Breast epithelium (tissue), 4 donors: ENCODE results near the gene MAP2K5. TPM values are rescaled to one million over a fixed set of nuclear protein-coding genes. Genes with fewer than 3 reads are reported as not detected.

Experiments used
- DNase-seq, 2 donors: peaks; one replicate each; pipeline ENCODE4 v3.0.0-alpha.2; 2019; ENCODE audit warnings: low spot score in 2 of 2
- H3K27ac ChIP-seq, 2 donors: fragments of 200-600 bp; sonication (generic) in 1 of 2; one replicate each; pipeline ENCODE4 v1.5.1; 2016 to 2019; ENCODE audit warnings: mild to moderate bottlenecking in 1 of 2
- H3K27me3 ChIP-seq, 2 donors: fragments of 200-600 bp; sonication (generic) in 1 of 2; one replicate each; pipeline versions ENCODE4 v1.5.1 to v1.6.0; 2017 to 2019; ENCODE audit warnings: control low read depth in 1 of 2, mild to moderate bottlenecking in 1 of 2
- H3K36me3 ChIP-seq: fragments of 200-600 bp; one replicate; pipeline ENCODE4 v1.5.1; 2019
- H3K4me1 ChIP-seq, 2 donors: fragments of 200-600 bp; sonication (generic); one replicate each; pipeline ENCODE4 v1.5.1; 2016 to 2019; ENCODE audit warnings: control low read depth in 1 of 2
- H3K4me3 ChIP-seq, 3 donors: fragments of 200-600 bp; sonication (generic); 1 replicate in 2 of 3; 2 replicates in 1 of 3; pipeline ENCODE4 v1.5.1; 2016 to 2019; ENCODE audit warnings: mild to moderate bottlenecking in 3 of 3, moderate library complexity in 2 of 3
- H3K9me3 ChIP-seq, 2 donors: fragments of 200-600 bp; sonication (generic) in 1 of 2; one replicate each; pipeline ENCODE4 v1.5.1; 2016 to 2019; ENCODE audit warnings: control low read depth in 1 of 2
- CTCF ChIP-seq, 3 donors: fragments of 450-650 bp; IDR thresholded peaks; one replicate each; pipeline ENCODE4 v1.5.1; 2016 to 2017; ENCODE audit warnings: antibody characterized with exemption in 3 of 3, mild to moderate bottlenecking in 3 of 3, moderate library complexity in 3 of 3
- POLR2A ChIP-seq: fragments of 450-650 bp; IDR thresholded peaks from one replicate; pipeline ENCODE4 v1.6.1; 2016; ENCODE audit warnings: antibody characterized with exemption, mild to moderate bottlenecking, moderate library complexity
- POLR2AphosphoS5 ChIP-seq, 3 donors: sonication (generic); formaldehyde crosslinking; IDR thresholded peaks; one replicate each; pipeline ENCODE4 v1.6.1; 2017; ENCODE audit warnings: antibody characterized with exemption in 3 of 3
- intact Hi-C: fragments of 100-400 bp; cut with DNase I; formaldehyde crosslinking; loops from one replicate; pipeline ENCODE4 v1.15.1; 2023; ENCODE audit warnings: low total_unique reads
- total RNA-seq, 3 donors: library from RNA; depleted of rRNA; stranded (reverse); fragments of >200 nt; gene quantifications; one replicate each; pipeline ENCODE4 v1.1.0, GENCODE V29; 2016

MAP2K5 gene
- total RNA-seq, 3 donors from 2014 or later, result 13.8 to 15.1 (median 14.0) TPM

- H3K36me3 ChIP-seq, result no peaks in the 10 kb centered on the region
- DNase-seq, result no peak
- H3K9me3 ChIP-seq, result no peaks in the 10 kb centered on the region
- H3K27me3 ChIP-seq, result no peaks in the 10 kb centered on the region
- TF ChIP-seq POLR2A (no peak), CTCF (IDR thresholded peaks at IDR 0.05) (no peak), POLR2AphosphoS5 (IDR thresholded peaks at IDR 0.05) (no peak)
- H3K4me3 ChIP-seq, result no peak overlapping the region
- intact Hi-C loops, result no loop called here
- no peaks in the 10 kb centered on the region for H3K4me1 ChIP-seq
- no peak overlapping the region for H3K27ac ChIP-seq
Measured at GRCh38 chr15:67758619-67759300, 216.3 kb downstream of the MAP2K5 start.

GRCh38 chr15:67760901-67761300 is 218.4 kb downstream of the MAP2K5 start:
- no peaks in the 10 kb centered on the region for H3K4me1 ChIP-seq
- TF ChIP-seq POLR2AphosphoS5 (IDR thresholded peaks at IDR 0.05) (no peak), POLR2A (no peak), CTCF (IDR thresholded peaks at IDR 0.05) (no peak)
- no peaks in the 10 kb centered on the region for H3K9me3 ChIP-seq
- no peak overlapping the region for H3K4me3 ChIP-seq
- intact Hi-C loops, result no loop called here
- no peak overlapping the region for H3K27ac ChIP-seq
- no peaks in the 10 kb centered on the region for H3K27me3 ChIP-seq
- no peaks in the 10 kb centered on the region for H3K36me3 ChIP-seq
- no peak for DNase-seq

- H3K36me3 ChIP-seq, result no peaks in the 10 kb centered on the region
- no peak overlapping the region for H3K4me3 ChIP-seq
- no peak overlapping the region for H3K27ac ChIP-seq
- no peaks in the 10 kb centered on the region for H3K9me3 ChIP-seq
- TF ChIP-seq POLR2AphosphoS5 (IDR thresholded peaks at IDR 0.05), result no peak
- no peak for TF ChIP-seq POLR2A
- TF ChIP-seq CTCF (IDR thresholded peaks at IDR 0.05), result no peak
- intact Hi-C loops, result no loop called here
- DNase-seq, result no peak
- no peaks in the 10 kb centered on the region for H3K4me1 ChIP-seq
- H3K27me3 ChIP-seq, result no peaks in the 10 kb centered on the region
Measured at GRCh38 chr15:67761343-67761742, 218.8 kb downstream of the MAP2K5 start.

- Histone ChIP-seq H3K9me3 (no peaks in the 10 kb centered on the region), H3K4me1 (no peaks in the 10 kb centered on the region), H3K4me3 (no peak overlapping the region), H3K36me3 (no peaks in the 10 kb centered on the region), H3K27me3 (no peaks in the 10 kb centered on the region), H3K27ac (peak overlapping the region in 1 of 2 donors; percentile 28)
- DNase-seq, result no peak
- intact Hi-C loops, result no loop called here
- TF ChIP-seq POLR2A (no peak), POLR2AphosphoS5 (IDR thresholded peaks at IDR 0.05) (no peak), CTCF (IDR thresholded peaks at IDR 0.05) (no peak)
Measured at GRCh38 chr15:67762610-67763368, 220.3 kb downstream of the MAP2K5 start.

- H3K27me3 ChIP-seq, result no peaks in the 10 kb centered on the region
- H3K4me1 ChIP-seq, result no peaks in the 10 kb centered on the region
- no peak overlapping the region for H3K4me3 ChIP-seq
- H3K36me3 ChIP-seq, result no peaks in the 10 kb centered on the region
- no peak for DNase-seq
- TF ChIP-seq CTCF (IDR thresholded peaks at IDR 0.05) (no peak), POLR2AphosphoS5 (IDR thresholded peaks at IDR 0.05) (no peak), POLR2A (no peak)
- intact Hi-C loops, result no loop called here
- H3K27ac ChIP-seq, result no peak overlapping the region
- no peaks in the 10 kb centered on the region for H3K9me3 ChIP-seq
Measured at GRCh38 chr15:67765701-67766100, 223.2 kb downstream of the MAP2K5 start.
